Breast epithelium (tissue), 4 donors: ENCODE data around the gene DEAF1. TPM values are rescaled to one million over a fixed set of nuclear protein-coding genes. Genes with fewer than 3 reads are reported as not detected.

Source experiments
- DNase-seq, 2 donors: peaks; one replicate each; pipeline ENCODE4 v3.0.0-alpha.2; 2019; ENCODE audit warnings: low spot score in 2 of 2
- H3K27ac ChIP-seq, 2 donors: fragments of 200-600 bp; sonication (generic) in 1 of 2; one replicate each; pipeline ENCODE4 v1.5.1; 2016 to 2019; ENCODE audit warnings: mild to moderate bottlenecking in 1 of 2
- H3K27me3 ChIP-seq, 2 donors: fragments of 200-600 bp; sonication (generic) in 1 of 2; one replicate each; pipeline versions ENCODE4 v1.5.1 to v1.6.0; 2017 to 2019; ENCODE audit warnings: control low read depth in 1 of 2, mild to moderate bottlenecking in 1 of 2
- H3K36me3 ChIP-seq: fragments of 200-600 bp; one replicate; pipeline ENCODE4 v1.5.1; 2019
- H3K4me1 ChIP-seq, 2 donors: fragments of 200-600 bp; sonication (generic); one replicate each; pipeline ENCODE4 v1.5.1; 2016 to 2019; ENCODE audit warnings: control low read depth in 1 of 2
- H3K4me3 ChIP-seq, 3 donors: fragments of 200-600 bp; sonication (generic); 1 replicate in 2 of 3; 2 replicates in 1 of 3; pipeline ENCODE4 v1.5.1; 2016 to 2019; ENCODE audit warnings: mild to moderate bottlenecking in 3 of 3, moderate library complexity in 2 of 3
- H3K9me3 ChIP-seq, 2 donors: fragments of 200-600 bp; sonication (generic) in 1 of 2; one replicate each; pipeline ENCODE4 v1.5.1; 2016 to 2019; ENCODE audit warnings: control low read depth in 1 of 2
- CTCF ChIP-seq, 3 donors: fragments of 450-650 bp; IDR thresholded peaks; one replicate each; pipeline ENCODE4 v1.5.1; 2016 to 2017; ENCODE audit warnings: antibody characterized with exemption in 3 of 3, mild to moderate bottlenecking in 3 of 3, moderate library complexity in 3 of 3
- POLR2A ChIP-seq: fragments of 450-650 bp; IDR thresholded peaks from one replicate; pipeline ENCODE4 v1.6.1; 2016; ENCODE audit warnings: antibody characterized with exemption, mild to moderate bottlenecking, moderate library complexity
- POLR2AphosphoS5 ChIP-seq, 3 donors: sonication (generic); formaldehyde crosslinking; IDR thresholded peaks; one replicate each; pipeline ENCODE4 v1.6.1; 2017; ENCODE audit warnings: antibody characterized with exemption in 3 of 3
- intact Hi-C: fragments of 100-400 bp; cut with DNase I; formaldehyde crosslinking; loops from one replicate; pipeline ENCODE4 v1.15.1; 2023; ENCODE audit warnings: low total_unique reads
- total RNA-seq, 3 donors: library from RNA; depleted of rRNA; stranded (reverse); fragments of >200 nt; gene quantifications; one replicate each; pipeline ENCODE4 v1.1.0, GENCODE V29; 2016

DEAF1 gene
- total RNA-seq, 3 donors from 2014 or later: 25.3 to 42.6 (median 39.8) TPM

- TF ChIP-seq POLR2AphosphoS5 (IDR thresholded peaks at IDR 0.05) (no peak), CTCF (IDR thresholded peaks at IDR 0.05) (no peak), POLR2A (no peak)
- peaks cover 0 to 2% of the 10 kb centered on the region in 2 donors for H3K27me3 ChIP-seq
- no peaks in the 10 kb centered on the region for H3K9me3 ChIP-seq
- no peak overlapping the region for H3K4me3 ChIP-seq
- no peak overlapping the region for H3K27ac ChIP-seq
- no peaks in the 10 kb centered on the region for H3K4me1 ChIP-seq
- H3K36me3 ChIP-seq: no peaks in the 10 kb centered on the region
- no peak for DNase-seq
- intact Hi-C loops: no loop called here
These were observed 73.8 kb downstream of the DEAF1 start for GRCh38 chr11:620935-621814.

- no peaks in the 10 kb centered on the region for H3K36me3 ChIP-seq
- no peaks in the 10 kb centered on the region for H3K9me3 ChIP-seq
- H3K27me3 ChIP-seq: no peaks in the 10 kb centered on the region
- no peak overlapping the region for H3K4me3 ChIP-seq
- no peak overlapping the region for H3K27ac ChIP-seq
- peaks cover 0 to under 1% of the 10 kb centered on the region in 2 donors for H3K4me1 ChIP-seq
- intact Hi-C loops: no loop called here
- TF ChIP-seq POLR2A: no peak
- TF ChIP-seq POLR2AphosphoS5 (IDR thresholded peaks at IDR 0.05): no peak
- TF ChIP-seq CTCF (IDR thresholded peaks at IDR 0.05): no peak
- DNase-seq: no peak
These were observed 74.8 kb downstream of the DEAF1 start for GRCh38 chr11:620201-620600.

GRCh38 chr11:619628-620050 lies 75.4 kb downstream of the DEAF1 start:
- DNase-seq: no peak
- no peak overlapping the region for H3K4me3 ChIP-seq
- no peak overlapping the region for H3K27ac ChIP-seq
- H3K4me1 ChIP-seq: peaks cover 1 to 6% of the 10 kb centered on the region in 2 donors
- no peaks in the 10 kb centered on the region for H3K36me3 ChIP-seq
- TF ChIP-seq POLR2AphosphoS5 (IDR thresholded peaks at IDR 0.05): no peak
- no peak for TF ChIP-seq CTCF (IDR thresholded peaks at IDR 0.05)
- TF ChIP-seq POLR2A: no peak
- no peaks in the 10 kb centered on the region for H3K9me3 ChIP-seq
- intact Hi-C loops: no loop called here
- H3K27me3 ChIP-seq: no peaks in the 10 kb centered on the region

GRCh38 chr11:618856-619627 lies 76.0 kb downstream of the DEAF1 start:
- Histone ChIP-seq H3K4me1 (peaks cover 7 to 10% of the 10 kb centered on the region in 2 donors), H3K36me3 (no peaks in the 10 kb centered on the region), H3K27ac (no peak overlapping the region), H3K27me3 (no peaks in the 10 kb centered on the region), H3K9me3 (no peaks in the 10 kb centered on the region), H3K4me3 (no peak overlapping the region)
- TF ChIP-seq CTCF (IDR thresholded peaks at IDR 0.05) (no peak), POLR2A (no peak), POLR2AphosphoS5 (IDR thresholded peaks at IDR 0.05) (no peak)
- DNase-seq: no peak
- intact Hi-C loops: no loop called here
